Tibial nerve (tissue), 3 donors: ENCODE measurements around the gene ACSM5.
"Not testable (repeated sequence)": the region's sequence is repeated elsewhere in the genome, so short reads cannot be mapped to it uniquely, and the experiment has no call there.

Source experiments
- CTCF ChIP-seq, 5 experiments: fragments of 200-600 bp in 3 of 5; fragments of 450-650 bp in 2 of 5; sonication (generic) in 3 of 5; IDR thresholded peaks; one replicate each; pipeline ENCODE4 v1.5.1; 2016 to 2019; ENCODE audit warnings: antibody characterized with exemption in 5 of 5, mild to moderate bottlenecking in 3 of 5, moderate library complexity in 2 of 5
- POLR2A ChIP-seq, 2 donors: fragments of 450-650 bp; IDR thresholded peaks; one replicate each; pipeline ENCODE4 v1.6.1; 2017; ENCODE audit warnings: antibody characterized with exemption in 2 of 2, mild to moderate bottlenecking in 2 of 2, moderate library complexity in 2 of 2

GRCh38 chr16:20441859-20442258 is 32.5 kb downstream of the ACSM5 start:
- not testable (repeated sequence) for TF ChIP-seq POLR2A, CTCF (IDR thresholded peaks at IDR 0.05)
